H9 (cell line): ENCODE results near the gene SYT15B. TPM values are rescaled to one million over a fixed set of nuclear protein-coding genes. Genes with fewer than 3 reads are reported as not detected.
"Not testable (repeated sequence)": the region's sequence is repeated elsewhere in the genome, so short reads cannot be mapped to it uniquely, and the experiment has no call there.

Experiments
- DNase-seq: peaks from one replicate; pipeline ENCODE4 v3.0.0-alpha.2; 2017
- H2AFZ ChIP-seq: one replicate; pipeline ENCODE4 v1.6.1; 2013; ENCODE audit warnings: mild to moderate bottlenecking, low read length, control low read depth, moderate library complexity
- H2AK5ac ChIP-seq: 2 replicates; pipeline ENCODE4 v1.6.1; 2013; ENCODE audit warnings: low read length, control low read depth, mixed read lengths; ENCODE audit not compliant: insufficient read length
- H2BK120ac ChIP-seq: one replicate; pipeline ENCODE4 v1.6.1; 2013; ENCODE audit warnings: low read depth, mild to moderate bottlenecking, low read length, control low read depth, inconsistent platforms; ENCODE audit not compliant: poor library complexity, severe bottlenecking
- H2BK12ac ChIP-seq: 2 replicates; pipeline ENCODE4 v1.6.1; 2013; ENCODE audit warnings: low read length, control low read depth, mixed read lengths, low read depth; ENCODE audit not compliant: insufficient read length
- H2BK15ac ChIP-seq: 2 replicates; pipeline ENCODE4 v1.6.1; 2013; ENCODE audit warnings: low read depth, low read length, control low read depth
- H2BK20ac ChIP-seq: one replicate; pipeline ENCODE4 v1.6.1; 2013; ENCODE audit warnings: low read depth, mild to moderate bottlenecking, low read length, control low read depth, inconsistent platforms; ENCODE audit not compliant: poor library complexity, severe bottlenecking
- H2BK5ac ChIP-seq: 2 replicates; pipeline ENCODE4 v1.6.1; 2013; ENCODE audit warnings: low read length, control low read depth, mixed read lengths; ENCODE audit not compliant: insufficient read length
- H3K14ac ChIP-seq: 2 replicates; pipeline ENCODE4 v1.6.1; 2013; ENCODE audit warnings: low read length, control low read depth; ENCODE audit not compliant: insufficient read depth
- H3K18ac ChIP-seq: 2 replicates; pipeline ENCODE4 v1.6.1; 2013; ENCODE audit warnings: low read depth, mild to moderate bottlenecking, mixed read lengths, low read length, control low read depth; ENCODE audit not compliant: insufficient read length
- H3K23ac ChIP-seq: 2 replicates; pipeline ENCODE4 v1.6.1; 2013; ENCODE audit warnings: low read length, control low read depth, mixed read lengths, low read depth; ENCODE audit not compliant: insufficient read length
- H3K23me2 ChIP-seq: 2 replicates; pipeline ENCODE4 v1.6.1; 2013; ENCODE audit warnings: low read depth, mild to moderate bottlenecking, mixed read lengths, low read length, control low read depth; ENCODE audit not compliant: insufficient read length, poor library complexity, severe bottlenecking
- H3K27ac ChIP-seq: 2 replicates; pipeline ENCODE4 v1.5.1; 2013; ENCODE audit warnings: low read length, control low read depth, mixed read lengths, low read depth; ENCODE audit not compliant: insufficient read length
- H3K27me3 ChIP-seq: 2 replicates; pipeline ENCODE4 v1.6.1; 2013; ENCODE audit warnings: low read length, control low read depth, inconsistent platforms; ENCODE audit not compliant: insufficient read depth
- H3K4ac ChIP-seq: 2 replicates; pipeline ENCODE4 v1.6.1; 2013; ENCODE audit warnings: low read depth, mild to moderate bottlenecking, control low read depth, inconsistent platforms, low read length, moderate library complexity
- H3K4me1 ChIP-seq: 2 replicates; pipeline ENCODE4 v1.6.1; 2013; ENCODE audit warnings: low read length, control low read depth, inconsistent platforms; ENCODE audit not compliant: insufficient read depth
- H3K4me2 ChIP-seq: 2 replicates; pipeline ENCODE4 v1.6.1; 2013; ENCODE audit warnings: low read length, control low read depth, mixed read lengths; ENCODE audit not compliant: insufficient read length, insufficient read depth
- H3K56ac ChIP-seq: 2 replicates; pipeline ENCODE4 v1.6.1; 2013; ENCODE audit warnings: low read depth, mild to moderate bottlenecking, mixed read lengths, low read length, control low read depth; ENCODE audit not compliant: insufficient read length
- H3K79me1 ChIP-seq: 2 replicates; pipeline ENCODE4 v1.6.1; 2013; ENCODE audit warnings: low read depth, mild to moderate bottlenecking, moderate library complexity, low read length, control low read depth, inconsistent platforms; ENCODE audit not compliant: insufficient read depth, poor library complexity, severe bottlenecking
- H3K79me2 ChIP-seq: 2 replicates; pipeline ENCODE4 v1.6.1; 2013; ENCODE audit warnings: low read length, control low read depth, inconsistent platforms; ENCODE audit not compliant: insufficient read depth
- H3K9ac ChIP-seq: 2 replicates; pipeline ENCODE4 v1.6.1; 2013; ENCODE audit warnings: low read length, control low read depth, mixed read lengths; ENCODE audit not compliant: insufficient read length; ENCODE audit errors: extremely low read depth
- H3K9me3 ChIP-seq: one replicate; pipeline ENCODE4 v1.6.1; 2013; ENCODE audit warnings: low read depth, low read length, inconsistent platforms; ENCODE audit not compliant: control insufficient read depth
- H3T11ph ChIP-seq: one replicate; pipeline ENCODE4 v1.6.1; 2013; ENCODE audit warnings: mild to moderate bottlenecking, low read length, control low read depth, inconsistent platforms
- H4K20me1 ChIP-seq: one replicate; pipeline ENCODE4 v1.6.1; 2013; ENCODE audit not compliant: control insufficient read depth, insufficient read length, insufficient read depth
- H4K5ac ChIP-seq: 2 replicates; pipeline ENCODE4 v1.6.1; 2013; ENCODE audit warnings: low read depth, mild to moderate bottlenecking, mixed read lengths, low read length, control low read depth; ENCODE audit not compliant: insufficient read length
- H4K8ac ChIP-seq: replicated peaks from 2 replicates; pipeline ENCODE4 v1.6.1; 2013; ENCODE audit warnings: low read length, control low read depth, mixed read lengths, low read depth; ENCODE audit not compliant: insufficient read length
- H4K91ac ChIP-seq: 2 replicates; pipeline ENCODE4 v1.6.1; 2013; ENCODE audit warnings: low read depth, mild to moderate bottlenecking, moderate library complexity, mixed read lengths, low read length, control low read depth; ENCODE audit not compliant: insufficient read length
- H3K27ac Mint-ChIP-seq, 3 experiments: 2 replicates in 2 of 3; 3 replicates in 1 of 3; pipeline ENCODE4 v1.8.0; 2020 to 2021; ENCODE audit warnings: mixed read lengths in 3 of 3, mild to moderate bottlenecking in 1 of 3, moderate library complexity in 1 of 3
- H3K27me3 Mint-ChIP-seq: 2 replicates; pipeline ENCODE4 v1.8.0; 2021; ENCODE audit warnings: low read depth, mild to moderate bottlenecking, moderate library complexity, mixed read lengths
- H3K36me3 Mint-ChIP-seq, 3 experiments: 2 replicates in 2 of 3; 3 replicates in 1 of 3; pipeline ENCODE4 v1.8.0; 2020 to 2021; ENCODE audit warnings: low read depth in 3 of 3, mixed read lengths in 3 of 3; ENCODE audit not compliant: insufficient read depth in 1 of 3
- H3K4me1 Mint-ChIP-seq, 2 experiments: 2 replicates each; pipeline ENCODE4 v1.8.0; 2020; ENCODE audit warnings: mixed read lengths in 2 of 2
- H3K4me3 Mint-ChIP-seq, 2 experiments: 2 replicates in 1 of 2; 3 replicates in 1 of 2; pipeline ENCODE4 v1.8.0; 2020 to 2021; ENCODE audit warnings: mild to moderate bottlenecking in 2 of 2, mixed read lengths in 2 of 2, moderate library complexity in 1 of 2
- H3K9me3 Mint-ChIP-seq, 2 experiments: 2 replicates in 1 of 2; 3 replicates in 1 of 2; pipeline ENCODE4 v1.8.0; 2020; ENCODE audit warnings: mild to moderate bottlenecking in 2 of 2, mixed read lengths in 2 of 2, moderate library complexity in 1 of 2
- WGBS: extraction: QIAGEN DNeasy Blood & Tissue Kit; methylation state at CpG from one replicate; pipeline ENCODE4 v1.1.7; 2013; ENCODE audit warnings: missing lambda C conversion rate, low lambda C conversion rate, mixed read lengths; ENCODE audit not compliant: insufficient read length; ENCODE audit errors: extremely low coverage; 5-methylcytosine and 5-hydroxymethylcytosine counted together
- total RNA-seq: library from RNA; stranded (reverse); gene quantifications from 2 replicates; pipeline ENCODE4 v1.2.1, GENCODE V29; 2021

Gene SYT15B
- total RNA-seq, 1 experiment from 2014 or later, result 0.24 TPM

DNA sequence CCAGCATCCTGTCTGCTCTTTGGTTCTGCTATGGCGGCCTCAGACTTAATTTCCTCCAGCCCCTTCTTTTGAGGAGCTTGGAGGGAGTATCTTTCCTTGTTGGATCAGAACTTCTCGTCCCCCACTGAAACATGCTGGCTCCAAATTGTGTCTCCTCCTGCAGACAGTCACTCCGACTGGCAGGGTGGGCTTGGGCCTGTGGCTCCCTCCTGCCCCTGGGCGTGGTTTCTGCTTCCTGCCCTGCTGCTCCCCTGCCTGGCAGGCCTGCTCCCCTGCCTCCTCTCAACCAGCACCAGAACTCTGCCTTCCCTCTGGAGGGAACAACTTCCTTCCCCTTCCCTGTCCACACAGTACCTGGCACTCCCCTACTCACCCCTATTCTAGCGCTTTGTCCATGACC lies 3.8 kb upstream of the SYT15B start:
- no CpG with 5 or more reads among the region's 5 CpGs for WGBS
- H3K23me2 ChIP-seq, H3K4me1 ChIP-seq: not testable (repeated sequence)

DNA sequence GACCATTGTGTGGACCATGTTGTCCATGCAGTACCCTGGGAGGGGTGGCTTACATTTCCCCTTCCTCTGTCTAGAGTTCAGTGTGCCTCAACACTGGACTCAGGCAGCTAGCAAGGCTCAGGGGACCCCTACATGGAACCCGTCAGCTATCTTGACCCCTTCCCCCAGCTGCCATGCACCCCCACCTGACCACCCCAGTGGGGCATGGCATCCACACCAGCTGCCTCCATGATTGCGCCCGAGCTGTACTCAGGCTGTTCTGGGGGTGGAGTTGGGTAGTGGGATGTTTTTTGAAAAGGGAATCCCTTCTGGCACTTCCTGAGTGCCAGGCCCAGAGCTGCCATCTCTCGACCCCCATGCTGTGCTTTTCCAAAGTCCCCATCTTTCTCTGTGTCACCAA lies 1.8 kb upstream of the SYT15B start:
- not testable (repeated sequence) for H4K5ac ChIP-seq, DNase-seq, H2BK5ac ChIP-seq, H3K23ac ChIP-seq, H3K27me3 Mint-ChIP-seq, H3K27ac ChIP-seq, H3K4me1 ChIP-seq, H3T11ph ChIP-seq, H3K14ac ChIP-seq, H3K27ac Mint-ChIP-seq, H3K9ac ChIP-seq, H4K20me1 ChIP-seq, H3K18ac ChIP-seq, H2BK120ac ChIP-seq, H2AK5ac ChIP-seq, H2BK20ac ChIP-seq, H3K4me3 Mint-ChIP-seq, H2BK15ac ChIP-seq, H4K8ac ChIP-seq, H3K4ac ChIP-seq, H4K91ac ChIP-seq, H3K4me2 ChIP-seq, H3K23me2 ChIP-seq, H3K9me3 ChIP-seq, H3K79me1 ChIP-seq, H3K9me3 Mint-ChIP-seq, H3K36me3 Mint-ChIP-seq, H3K56ac ChIP-seq, H3K4me1 Mint-ChIP-seq, H3K79me2 ChIP-seq, H2AFZ ChIP-seq, H3K27me3 ChIP-seq, H2BK12ac ChIP-seq
- WGBS, result no CpG with 5 or more reads among the region's 4 CpGs

More for the DNA sequence above, 3.8 kb upstream of the SYT15B start:
- not testable (repeated sequence) for H3K14ac ChIP-seq, H4K91ac ChIP-seq, H3K9me3 ChIP-seq, H4K8ac ChIP-seq, H2AK5ac ChIP-seq, H3K79me2 ChIP-seq, H3K4me1 Mint-ChIP-seq, H3K79me1 ChIP-seq, H2BK15ac ChIP-seq, H3K56ac ChIP-seq, H3K9me3 Mint-ChIP-seq, H3K18ac ChIP-seq, H3K9ac ChIP-seq, H2AFZ ChIP-seq, H3K36me3 Mint-ChIP-seq, H3K27me3 Mint-ChIP-seq, H2BK120ac ChIP-seq, H3K4me2 ChIP-seq, H3K27ac Mint-ChIP-seq, H4K20me1 ChIP-seq, DNase-seq, H2BK5ac ChIP-seq, H3K4ac ChIP-seq, H3K4me3 Mint-ChIP-seq, H3T11ph ChIP-seq, H2BK20ac ChIP-seq, H3K23ac ChIP-seq, H2BK12ac ChIP-seq, H3K27ac ChIP-seq, H4K5ac ChIP-seq, H3K27me3 ChIP-seq
